Stimulated activated CD4-positive, alpha-beta T cell treated with anti-CD3 and anti-CD28 coated beads, TNF-alpha, amount 100 ng/mL, for 24 hours (primary cell): Measurements from ENCODE around the gene C17orf50.

Experiments
- DNase-seq, 3 experiments: peaks; one replicate each; pipeline ENCODE4 v3.0.0-alpha.2; 2020; ENCODE audit warnings: low read depth in 3 of 3

The C17orf50 gene

GRCh38 chr17:35760587-35760986 lies at the start of gene C17orf50:
C17orf50 (plus strand) TSS chr17:35760887; CDS start chr17:35760942, 55 bp downstream.
- DNase-seq: no peak

DNA sequence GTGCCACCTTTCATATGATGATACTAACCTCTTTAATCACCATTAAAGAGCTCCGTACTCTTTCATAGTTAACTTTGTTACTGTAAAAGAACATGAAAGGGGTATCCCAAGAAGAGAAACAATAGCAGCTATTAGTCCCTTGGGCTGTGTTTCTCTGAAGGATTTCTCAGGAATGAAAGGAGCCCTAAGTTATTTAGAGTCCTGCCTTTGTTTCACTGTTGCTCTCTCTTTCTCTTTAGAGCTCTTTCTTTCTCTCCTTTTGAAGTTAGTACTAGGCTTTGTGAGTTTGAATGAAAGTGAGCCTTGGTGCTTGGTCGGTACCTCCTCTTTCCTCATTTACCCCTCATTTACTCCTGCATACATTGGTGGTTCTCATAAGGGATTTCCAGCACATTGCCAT lies 49.7 kb upstream of the C17orf50 start:
- no peak for DNase-seq

DNA sequence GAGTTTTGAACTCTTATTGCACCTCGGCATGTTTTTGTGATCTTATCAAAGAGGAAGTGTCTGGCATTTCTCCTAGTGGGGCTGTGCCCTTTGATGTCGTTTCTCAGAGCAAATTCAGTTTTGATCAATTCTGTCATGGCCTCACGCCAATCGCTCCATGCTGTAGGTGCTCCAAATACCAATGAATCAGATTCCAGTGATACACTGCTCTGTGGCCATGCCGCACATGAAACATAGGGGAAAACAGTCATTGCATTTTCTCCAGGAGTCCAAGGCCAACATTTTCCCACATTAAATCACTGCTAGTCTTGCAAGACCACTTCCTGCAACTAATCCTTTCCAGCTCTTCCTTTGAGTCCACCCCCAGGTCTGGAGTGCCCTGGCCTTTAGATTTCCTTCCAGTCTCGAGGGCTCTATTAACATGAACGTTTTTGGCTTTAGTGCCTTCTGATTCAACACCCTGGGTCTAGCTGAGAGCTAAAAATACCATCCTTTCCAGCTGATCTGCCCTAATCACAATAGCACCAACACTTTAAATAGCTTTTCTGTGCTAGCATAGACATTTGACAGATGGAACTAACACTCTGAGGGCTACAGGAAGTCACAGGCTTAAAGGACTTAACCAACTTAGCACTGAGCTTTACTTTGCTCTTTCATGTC lies 47.5 kb upstream of the C17orf50 start:
- no peak for DNase-seq

DNA sequence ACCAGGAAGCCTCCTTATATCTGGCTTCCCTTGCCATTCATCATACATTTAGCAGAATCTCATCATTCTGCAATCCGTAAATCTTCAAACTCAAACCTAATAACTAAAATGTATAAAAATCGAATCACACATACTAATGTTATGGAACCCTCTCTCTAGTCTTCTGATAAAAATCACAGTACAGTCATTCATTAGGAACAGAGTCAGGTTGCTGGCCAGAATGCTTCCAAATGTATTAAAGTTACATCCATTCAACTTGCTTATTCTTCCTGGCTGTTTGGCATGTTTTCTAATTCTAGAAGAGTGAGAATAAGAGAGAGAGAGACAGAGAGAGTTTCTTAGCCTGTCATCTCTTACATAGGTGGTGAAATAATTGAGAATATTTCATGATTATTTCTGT lies 45.7 kb upstream of the C17orf50 start:
- no peak for DNase-seq

GRCh38 chr17:35715416-35715815 lies 45.3 kb upstream of the C17orf50 start:
- no peak for DNase-seq

DNA sequence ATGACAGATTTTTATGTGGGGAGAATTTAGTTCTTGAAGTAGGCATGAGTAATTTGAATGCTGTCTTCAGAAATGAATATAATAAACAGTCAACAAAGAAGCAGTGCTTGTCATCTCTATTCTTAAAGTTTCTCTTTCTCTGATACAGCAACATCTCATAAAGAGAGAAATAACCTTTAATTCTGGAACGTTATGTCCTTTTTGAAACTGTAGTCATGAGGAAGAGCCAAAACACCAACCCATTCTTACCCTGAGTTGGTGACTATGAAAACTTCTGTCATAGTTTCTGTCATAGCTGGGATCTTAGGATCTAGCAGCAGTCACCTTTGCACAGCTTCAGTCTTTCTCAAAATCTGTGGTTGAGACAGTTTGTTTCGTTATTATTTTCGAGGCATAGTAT lies 44.5 kb upstream of the C17orf50 start:
- no peak for DNase-seq

DNA sequence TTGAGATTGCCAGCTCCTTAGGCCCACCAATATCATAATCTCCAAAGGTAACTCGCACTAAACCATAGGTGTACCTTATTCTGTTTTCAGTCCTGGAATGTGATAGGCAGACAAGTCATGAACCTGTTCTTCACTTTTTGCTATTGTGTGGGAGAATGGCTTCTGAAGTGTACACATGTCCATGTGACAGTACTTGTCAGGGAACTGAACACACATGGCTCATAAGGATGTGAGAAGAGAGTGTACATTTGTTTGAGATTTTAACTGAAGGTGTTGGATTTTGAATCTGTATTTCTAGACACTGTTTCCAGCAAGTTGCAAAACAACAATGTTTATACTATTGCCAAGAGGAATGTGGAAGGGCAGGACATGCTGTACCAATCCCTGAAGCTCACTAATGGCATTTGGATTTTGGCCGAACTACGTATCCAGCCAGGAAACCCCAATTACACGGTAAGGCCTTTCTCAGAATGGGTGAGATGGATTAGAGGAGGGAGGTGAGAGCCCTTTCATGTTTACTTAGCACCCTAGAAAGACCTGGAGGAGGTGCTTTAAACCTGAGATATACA lies 43.7 kb upstream of the C17orf50 start:
- no peak for DNase-seq

DNA sequence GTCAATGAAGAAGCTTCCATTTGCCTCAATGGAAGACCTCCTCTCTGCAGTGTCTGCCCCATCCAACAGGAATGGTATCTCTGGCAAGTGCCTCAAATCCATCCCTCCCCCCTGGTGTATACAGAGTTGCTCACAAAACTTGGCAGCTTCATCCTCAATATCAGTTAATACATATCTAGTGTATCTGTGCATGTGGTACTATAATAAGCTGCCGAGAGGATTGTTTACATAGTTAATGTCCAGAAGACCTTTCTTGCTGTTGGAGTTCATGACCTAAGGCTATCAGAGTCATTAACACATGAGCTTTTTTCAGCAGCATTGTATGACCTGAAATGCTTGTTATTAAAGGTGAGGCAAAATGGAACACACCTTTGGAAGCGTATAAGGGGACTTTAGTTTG lies 43.2 kb upstream of the C17orf50 start:
- no peak for DNase-seq

- no peak for DNase-seq
Measured at GRCh38 chr17:35723735-35724134, 37.0 kb upstream of the C17orf50 start.

- no peak for DNase-seq
Measured at GRCh38 chr17:35725058-35725457, 35.6 kb upstream of the C17orf50 start.

GRCh38 chr17:35725802-35726126 lies 34.9 kb upstream of the C17orf50 start:
- no peak for DNase-seq

DNA sequence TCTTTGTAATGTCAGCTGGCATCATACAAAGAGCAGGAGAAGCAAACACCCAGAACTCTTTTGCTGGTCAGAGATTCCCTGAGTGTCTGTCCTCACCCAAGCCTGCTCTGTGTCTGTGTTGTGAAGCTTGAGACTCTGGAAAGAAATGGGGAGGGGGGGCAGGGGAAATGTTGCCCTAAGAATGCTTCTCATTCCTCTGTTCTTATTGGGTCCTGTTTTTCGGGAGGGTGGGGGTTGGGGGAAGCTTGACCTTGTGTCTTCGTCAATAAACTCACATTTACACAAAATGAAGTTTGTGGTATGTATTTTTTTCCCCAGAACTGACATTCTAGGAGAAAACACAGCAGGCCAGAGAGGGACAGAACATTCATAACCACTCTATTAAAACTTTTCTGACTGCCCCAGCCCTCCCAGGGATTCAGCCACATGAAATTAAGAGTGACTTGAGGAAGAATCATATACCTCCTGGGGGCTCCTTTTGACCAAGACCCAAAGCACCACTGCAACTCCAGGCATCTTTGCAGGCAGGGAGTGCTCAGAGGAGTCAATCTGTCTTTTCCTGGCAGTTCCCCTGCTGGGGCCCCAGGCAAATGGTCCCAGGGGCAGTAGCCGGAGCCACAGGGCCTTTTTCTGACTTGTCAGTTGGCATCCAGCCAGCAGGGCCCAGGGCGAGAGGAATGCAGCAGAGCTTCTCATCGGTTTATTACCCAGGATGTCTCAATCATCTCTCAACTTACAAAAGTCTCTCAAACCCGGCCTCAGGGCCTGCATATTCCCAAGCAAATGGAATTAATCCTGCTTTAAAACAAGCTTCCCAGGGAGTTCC lies 34.3 kb upstream of the C17orf50 start:
- DNase-seq: no peak

GRCh38 chr17:35726953-35727460 lies 33.7 kb upstream of the C17orf50 start:
- no peak for DNase-seq

GRCh38 chr17:35727635-35728034 lies 33.1 kb upstream of the C17orf50 start:
- no peak for DNase-seq

DNA sequence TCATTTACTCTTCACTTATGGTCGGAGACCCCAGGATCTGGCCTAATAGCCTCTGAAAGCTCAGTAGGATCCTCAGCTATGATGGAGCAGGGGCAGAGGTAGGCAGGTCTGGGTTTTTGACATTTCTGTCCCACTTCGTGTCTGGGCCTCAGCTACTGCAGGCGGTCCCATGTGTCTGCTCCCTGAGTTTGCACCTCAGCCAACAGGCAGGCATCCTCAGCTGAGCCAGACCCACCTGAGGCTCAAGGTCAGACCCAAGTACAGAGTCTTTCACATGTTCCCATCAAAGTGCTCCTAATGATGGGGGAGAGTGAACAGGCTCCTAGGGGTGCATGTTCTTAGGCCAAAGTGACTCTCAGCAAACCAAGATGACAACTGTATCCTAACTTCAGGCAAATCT lies 32.1 kb upstream of the C17orf50 start:
- no peak for DNase-seq

- DNase-seq: no peak
Measured at GRCh38 chr17:35729405-35729833, 31.3 kb upstream of the C17orf50 start.

- no peak for DNase-seq
Measured at GRCh38 chr17:35730400-35731005, 30.2 kb upstream of the C17orf50 start.

DNA sequence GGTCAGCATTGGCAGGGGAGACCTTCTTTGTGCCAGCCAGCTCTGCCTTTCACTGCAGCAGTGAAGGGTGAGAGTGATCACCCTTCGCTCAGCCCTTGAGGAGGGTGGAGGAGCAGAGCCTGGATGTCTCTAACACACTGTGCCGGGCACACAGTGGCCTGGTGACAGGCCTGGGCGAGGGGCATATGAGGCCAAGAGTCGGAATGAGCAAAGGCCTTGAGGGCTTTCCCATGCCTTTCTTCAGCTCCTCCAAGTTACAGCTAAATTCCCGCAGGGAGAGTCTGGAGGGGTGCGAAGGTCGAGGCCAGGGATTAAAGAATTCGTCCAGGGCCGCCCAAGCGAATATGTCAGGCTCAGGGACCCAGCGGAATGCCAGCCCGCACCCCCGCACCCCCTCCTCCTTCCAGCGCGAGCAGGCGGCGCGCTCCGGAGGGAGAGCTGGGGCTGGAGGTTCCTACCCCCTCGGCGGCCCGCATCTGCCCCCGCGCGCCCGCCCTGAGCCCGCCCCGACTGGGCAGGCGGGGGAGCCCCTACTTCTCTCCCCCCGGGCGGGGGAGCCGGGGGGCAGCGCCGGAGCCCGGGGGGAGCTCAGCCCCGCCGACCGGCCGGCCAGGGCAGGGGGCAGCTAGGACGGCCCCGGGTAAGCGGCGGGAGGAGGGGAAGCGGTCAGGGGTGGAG lies 29.3 kb upstream of the C17orf50 start, which contains the start of gene RASL10B:
RASL10B (plus strand) TSS at position 401 of the 678 bp plus-strand sequence. CDS start 3,546 bp downstream, outside the sequence.
- DNase-seq: peak in 2 of 3 experiments; percentile 18 to 59

- DNase-seq: no peak
Measured at GRCh38 chr17:35731917-35732805, 28.5 kb upstream of the C17orf50 start.

DNA sequence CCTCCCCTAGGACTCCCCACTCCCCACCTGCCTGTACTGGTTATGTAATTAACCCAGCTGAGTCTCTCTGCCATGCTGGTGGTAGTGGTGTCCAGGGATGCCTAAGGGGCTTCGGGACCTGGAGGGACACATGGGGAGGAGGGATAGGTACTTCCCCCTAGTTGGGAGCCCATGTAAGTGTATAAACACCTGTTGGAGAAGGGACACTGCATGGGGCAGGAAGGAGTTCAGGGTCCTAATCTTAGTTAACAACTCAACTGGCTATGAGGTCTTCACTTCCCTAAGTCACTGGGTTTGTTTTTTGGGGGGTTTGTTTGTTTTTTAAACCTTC lies 27.9 kb upstream of the C17orf50 start:
- DNase-seq: no peak

- DNase-seq: no peak
Measured at GRCh38 chr17:35733366-35733765, 27.3 kb upstream of the C17orf50 start.
